CD4-positive, alpha-beta T cell (primary cell): ENCODE data around the gene TRPM1. TPM values are rescaled to one million over a fixed set of nuclear protein-coding genes. Genes with fewer than 3 reads are reported as not detected.

Experiments
- ATAC-seq: fragments of 200-7000 bp; cut with Tn5 transposase; one replicate; pipeline ENCODE4 v1.10.0; 2022; ENCODE audit warnings: mild to moderate bottlenecking; ENCODE audit not compliant: poor library complexity
- CTCF ChIA-PET: fragments of 350-600 bp; sonication (Branson Sonifier 250); formaldehyde crosslinking; loops from one replicate; lab custom pipeline; 2021; ENCODE audit warnings: antibody characterized with exemption, inconsistent platforms; lab: Charles Lee
- POLR2A ChIA-PET: fragments of 350-600 bp; sonication (Branson Sonifier 250); formaldehyde crosslinking; loops from one replicate; lab custom pipeline; 2021; ENCODE audit warnings: antibody characterized with exemption, inconsistent platforms; lab: Charles Lee
- DNase-seq, 14 experiments: peaks; one replicate each; pipeline ENCODE4 v3.0.0-alpha.2; 2013 to 2020; ENCODE audit warnings: mixed read lengths in 2 of 14
- H3K27ac ChIP-seq, 2 donors: one replicate each; pipeline versions ENCODE4 v1.5.1 to v1.7.0; 2013; ENCODE audit warnings: low read length in 2 of 2, low read depth in 1 of 2, mild to moderate bottlenecking in 1 of 2
- H3K27me3 ChIP-seq, 2 experiments: 1 replicate in 1 of 2; 2 replicates in 1 of 2; pipeline versions ENCODE4 v1.6.1 to v1.7.0; 2013; ENCODE audit warnings: low read length in 2 of 2, control low read depth in 1 of 2, mild to moderate bottlenecking in 1 of 2, moderate library complexity in 1 of 2; ENCODE audit not compliant: insufficient read depth in 2 of 2, control insufficient read depth in 1 of 2
- H3K36me3 ChIP-seq: one replicate; pipeline ENCODE4 v1.6.1; 2013; ENCODE audit warnings: low read length, control low read depth; ENCODE audit not compliant: insufficient read depth
- H3K4me1 ChIP-seq: one replicate; pipeline ENCODE4 v1.6.1; 2013; ENCODE audit warnings: low read length, control low read depth; ENCODE audit not compliant: insufficient read depth
- H3K4me3 ChIP-seq: one replicate; pipeline ENCODE4 v1.5.1; 2013; ENCODE audit warnings: mild to moderate bottlenecking, low read length, moderate library complexity
- H3K9me3 ChIP-seq, 2 experiments: 1 replicate in 1 of 2; 2 replicates in 1 of 2; pipeline versions ENCODE4 v1.6.1 to v1.7.0; 2013; ENCODE audit warnings: low read length in 2 of 2, mild to moderate bottlenecking in 2 of 2, control low read depth in 1 of 2, moderate library complexity in 1 of 2; ENCODE audit not compliant: control insufficient read depth in 1 of 2, insufficient read depth in 1 of 2
- H3K27ac Mint-ChIP-seq: one replicate; pipeline ENCODE4 v1.8.0; 2020; ENCODE audit warnings: mixed read lengths
- H3K27me3 Mint-ChIP-seq: one replicate; pipeline ENCODE4 v1.8.0; 2021; ENCODE audit warnings: mixed read lengths
- H3K36me3 Mint-ChIP-seq: one replicate; pipeline ENCODE4 v1.8.0; 2021; ENCODE audit warnings: low read depth, mixed read lengths
- H3K4me1 Mint-ChIP-seq: one replicate; pipeline ENCODE4 v1.8.0; 2021; ENCODE audit warnings: low read depth, mixed read lengths
- H3K4me3 Mint-ChIP-seq: one replicate; pipeline ENCODE4 v1.8.0; 2020; ENCODE audit warnings: mild to moderate bottlenecking, mixed read lengths
- H3K9me3 Mint-ChIP-seq: one replicate; pipeline ENCODE4 v1.8.0; 2020; ENCODE audit warnings: mixed read lengths
- CTCF ChIP-seq: fragments of 200-600 bp; IDR thresholded peaks from one replicate; pipeline ENCODE4 v1.8.0; 2022; ENCODE audit warnings: antibody characterized with exemption, mild to moderate bottlenecking
- intact Hi-C, 2 experiments: fragments of 100-400 bp; cut with DNase I in 1 of 2; cut with micrococcal nuclease in 1 of 2; formaldehyde crosslinking; loops; one replicate each; pipeline versions ENCODE4 v1.15.1 to v1.9.0; 2023 to 2025; cut with DNase I, micrococcal nuclease
- total RNA-seq, 174 experiments: library from RNA in 2 of 174; stranded (reverse) in 2 of 174; gene quantifications; one replicate each; pipeline ENCODE4 v1.2.3 and lab custom pipeline; 2021 to 2026

Gene TRPM1
- total RNA-seq, 2 experiments from 2014 or later = not detected

- Mint-ChIP-seq H3K36me3 (no peaks in the 10 kb centered on the region), H3K9me3 (no peaks in the 10 kb centered on the region), H3K4me3 (no peak overlapping the region), H3K27ac (no peak overlapping the region), H3K27me3 (peaks cover 44% of the 10 kb centered on the region), H3K4me1 (no peaks in the 10 kb centered on the region)
- Histone ChIP-seq H3K36me3 (no peaks in the 10 kb centered on the region), H3K4me3 (no peak overlapping the region), H3K9me3 (no peaks in the 10 kb centered on the region), H3K27ac (no peak overlapping the region), H3K4me1 (no peaks in the 10 kb centered on the region), H3K27me3 (no peaks in the 10 kb centered on the region)
- DNase-seq (no peak), ATAC-seq (no peak)
- intact Hi-C loops = no loop called here
- no peak for TF ChIP-seq CTCF
- ChIA-PET CTCF (no interaction called here), POLR2A (interaction anchor here (0.8 kb wide), 1 partner anchor 35 kb away, joined by 3 read pairs; no protein-coding TSS in a partner anchor)
Measured at GRCh38 chr15:31025996-31026395, 75.5 kb downstream of the TRPM1 start.

DNA sequence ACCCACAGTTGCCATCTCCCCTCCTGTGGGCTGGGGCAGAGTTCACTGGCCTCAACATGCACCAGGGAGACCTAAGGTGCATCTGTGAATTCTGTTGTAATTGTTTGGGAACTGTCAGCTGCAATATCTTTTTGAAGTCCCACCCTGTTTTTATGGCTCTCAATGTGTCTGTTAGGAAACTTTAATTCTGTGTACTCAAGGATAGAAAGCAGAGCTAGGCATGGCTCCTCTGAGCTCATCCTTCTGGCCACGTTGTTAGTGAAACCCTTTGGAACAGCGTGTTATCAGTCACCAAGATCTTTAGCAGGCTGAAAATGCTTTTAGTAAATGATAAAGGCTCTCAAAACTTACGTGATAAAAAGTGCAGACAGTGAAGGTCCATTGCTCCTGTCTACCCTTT lies 76.5 kb downstream of the TRPM1 start:
- Mint-ChIP-seq H3K27me3 (peaks cover 44% of the 10 kb centered on the region), H3K27ac (no peak overlapping the region), H3K4me3 (no peak overlapping the region), H3K9me3 (no peaks in the 10 kb centered on the region), H3K4me1 (no peaks in the 10 kb centered on the region), H3K36me3 (no peaks in the 10 kb centered on the region)
- no peak for TF ChIP-seq CTCF
- ChIA-PET POLR2A (interaction anchor here (1.6 kb wide), 1 partner anchor 63 kb away, joined by 3 read pairs; no protein-coding TSS in a partner anchor), CTCF (interaction anchor here (1.0 kb wide), 1 partner anchor 96 kb away, joined by 3 read pairs; no protein-coding TSS in a partner anchor)
- no peak for DNase-seq
- ATAC-seq = no peak
- intact Hi-C loops = no loop called here
- no peaks in the 10 kb centered on the region for H3K36me3 ChIP-seq
- no peaks in the 10 kb centered on the region for H3K9me3 ChIP-seq
- H3K27ac ChIP-seq = no peak overlapping the region
- no peaks in the 10 kb centered on the region for H3K27me3 ChIP-seq
- H3K4me3 ChIP-seq = no peak overlapping the region
- H3K4me1 ChIP-seq = no peaks in the 10 kb centered on the region

DNA sequence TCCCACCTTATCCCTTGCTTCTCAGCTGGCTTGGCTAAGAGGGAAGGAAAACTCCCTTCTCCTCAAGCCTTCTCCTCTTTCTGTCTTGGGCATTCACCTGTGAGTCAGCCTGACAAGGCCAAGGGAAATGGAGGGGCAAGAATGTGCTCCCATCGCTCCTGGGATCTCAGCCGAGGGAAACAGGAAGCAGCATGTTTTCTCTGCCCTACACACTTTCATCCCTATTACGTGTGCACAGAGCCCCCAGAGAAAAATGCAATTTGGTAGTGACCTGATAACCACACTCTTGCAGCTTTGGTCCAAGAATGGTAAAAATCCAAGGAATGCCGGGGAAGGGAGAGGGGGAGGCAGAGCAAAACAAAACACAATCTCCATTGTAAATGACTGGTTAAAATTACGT lies 77.2 kb downstream of the TRPM1 start:
- H3K4me3 ChIP-seq = no peak overlapping the region
- H3K27me3 ChIP-seq = no peaks in the 10 kb centered on the region
- peaks cover 44% of the 10 kb centered on the region for H3K27me3 Mint-ChIP-seq
- no peak overlapping the region for H3K27ac ChIP-seq
- no peaks in the 10 kb centered on the region for H3K36me3 Mint-ChIP-seq
- ChIA-PET CTCF (interaction anchor here (1.0 kb wide), 1 partner anchor 95 kb away, joined by 3 read pairs; no protein-coding TSS in a partner anchor), POLR2A (interaction anchor here (1.0 to 1.6 kb wide), 2 partner anchors 62 to 335 kb away, joined by 3 read pairs; no protein-coding TSS in a partner anchor)
- no peak for ATAC-seq
- H3K9me3 Mint-ChIP-seq = no peaks in the 10 kb centered on the region
- intact Hi-C loops = no loop called here
- no peak overlapping the region for H3K27ac Mint-ChIP-seq
- H3K4me1 ChIP-seq = no peaks in the 10 kb centered on the region
- no peaks in the 10 kb centered on the region for H3K9me3 ChIP-seq
- H3K4me3 Mint-ChIP-seq = no peak overlapping the region
- H3K36me3 ChIP-seq = no peaks in the 10 kb centered on the region
- no peak for TF ChIP-seq CTCF
- no peak for DNase-seq
- no peaks in the 10 kb centered on the region for H3K4me1 Mint-ChIP-seq
